GM12878 (cell line): ENCODE data around the gene TMEM45A. TPM values are rescaled to one million over a fixed set of nuclear protein-coding genes. Genes with fewer than 3 reads are reported as not detected.

Source experiments
- ATAC-seq: fragments of 200-7000 bp; cut with Tn5 transposase; 3 replicates; pipeline ENCODE4 v1.9.1; 2020; ENCODE audit warnings: mild to moderate bottlenecking, moderate library complexity
- BruUV-seq: library from RNA; stranded (reverse); fragments of 400-500 nt; replicated peaks from 2 replicates; lab custom pipeline; 2021; lab: Mats Ljungman, UMichigan
- CTCF ChIA-PET: fragments of 300-600 bp; sonication (Branson Sonifier 250); formaldehyde crosslinking; extraction: SDS; loops from one replicate; lab custom pipeline; 2021; ENCODE audit warnings: inconsistent platforms; lab: Yijun Ruan, JAX
- POLR2A ChIA-PET: fragments of 350-600 bp; formaldehyde crosslinking; extraction: SDS; loops from one replicate; lab custom pipeline; 2021; ENCODE audit warnings: inconsistent platforms; lab: Charles Lee
- RAD21 ChIA-PET: fragments of 300-600 bp; sonication (Branson Sonifier 250); formaldehyde crosslinking; loops from one replicate; lab custom pipeline; 2023; ENCODE audit warnings: antibody characterized with exemption; ENCODE audit not compliant: unreplicated experiment; lab: Charles Lee
- SMC1A ChIA-PET: fragments of 300-600 bp; sonication (Branson Sonifier 250); formaldehyde crosslinking; loops from one replicate; lab custom pipeline; 2023; ENCODE audit not compliant: unreplicated experiment, uncharacterized antibody; lab: Charles Lee
- DNase-seq: peaks from one replicate; pipeline ENCODE4 v3.0.0-alpha.2; 2011; ENCODE audit warnings: low read depth, low spot score
- FAIRE-seq: peaks from 3 replicates; lab custom pipeline; 2011; peaks lifted over from hg19 to GRCh38; lab: Jason Lieb, UNC
- H2AFZ ChIP-seq: 2 replicates; pipeline ENCODE4 v1.6.0; 2011; ENCODE audit warnings: low read depth, low read length, control low read depth; ENCODE audit not compliant: control insufficient read depth
- H3K27ac ChIP-seq: 2 replicates; pipeline ENCODE4 v1.5.1; 2011; ENCODE audit warnings: control low read depth; ENCODE audit not compliant: control insufficient read depth, insufficient read depth
- H3K27me3 ChIP-seq, 2 experiments: replicated peaks in 1 of 2; 2 replicates each; pipeline versions ENCODE4 v1.6.0 to v1.6.1; 2011; ENCODE audit warnings: low read length in 1 of 2; ENCODE audit not compliant: control insufficient read depth in 2 of 2, insufficient read depth in 2 of 2
- H3K36me3 ChIP-seq, 2 experiments: 2 replicates each; pipeline ENCODE4 v1.5.1; 2011; ENCODE audit warnings: low read length in 1 of 2; ENCODE audit not compliant: control insufficient read depth in 2 of 2, insufficient read depth in 2 of 2
- H3K4me1 ChIP-seq: 2 replicates; pipeline ENCODE4 v1.6.1; 2011; ENCODE audit warnings: mild to moderate bottlenecking, low read length, moderate library complexity, mixed read lengths; ENCODE audit not compliant: control insufficient read depth, insufficient read depth
- H3K4me2 ChIP-seq: 2 replicates; pipeline ENCODE4 v1.6.0; 2011; ENCODE audit warnings: control low read depth; ENCODE audit not compliant: control insufficient read depth, insufficient read depth
- H3K4me3 ChIP-seq: fragments of 200-600 bp; sonication (generic); 2 replicates; pipeline ENCODE4 v1.5.1; 2016
- H3K79me2 ChIP-seq: 2 replicates; pipeline ENCODE4 v1.6.0; 2011; ENCODE audit warnings: low read length; ENCODE audit not compliant: control insufficient read depth, insufficient read depth
- H3K9ac ChIP-seq: 2 replicates; pipeline ENCODE4 v1.8.0; 2011; ENCODE audit warnings: low read length, control low read depth, mixed read lengths; ENCODE audit not compliant: control insufficient read depth, insufficient read depth
- H3K9me3 ChIP-seq: replicated peaks from 3 replicates; pipeline ENCODE4 v1.5.1; 2011; ENCODE audit warnings: mild to moderate bottlenecking, low read length; ENCODE audit not compliant: control insufficient read depth, insufficient read depth
- H4K20me1 ChIP-seq: 2 replicates; pipeline ENCODE4 v1.6.0; 2011; ENCODE audit not compliant: control insufficient read depth, insufficient read depth
- LARP7 ChIP-seq: fragments of 450-650 bp; IDR thresholded peaks from 2 replicates; pipeline ENCODE4 v1.6.1; 2017; ENCODE audit warnings: mild to moderate bottlenecking
- SIX5 ChIP-seq: IDR thresholded peaks from 2 replicates; pipeline ENCODE4 v1.6.1; 2011; ENCODE audit warnings: mild to moderate bottlenecking, low read depth, low read length, moderate library complexity; ENCODE audit not compliant: severe bottlenecking
- ZBTB40 ChIP-seq: fragments of 450-650 bp; IDR thresholded peaks from 2 replicates; pipeline ENCODE4 v1.6.1; 2016; ENCODE audit warnings: mild to moderate bottlenecking, moderate library complexity, borderline replicate concordance
- WGBS: methylation state at CpG from one replicate; pipeline ENCODE4 v1.1.6; 2016; ENCODE audit warnings: low lambda C conversion rate; ENCODE audit not compliant: insufficient replicate concordance, insufficient coverage; ENCODE audit errors: missing lambda C conversion rate; 5-methylcytosine and 5-hydroxymethylcytosine counted together
- in situ Hi-C: fragments of 300-500 bp; cut with MboI; formaldehyde crosslinking; loops from 9 replicates; pipeline ENCODE4 v1.14.3; 2018; ENCODE audit warnings: mixed read lengths
- intact Hi-C: fragments of 100-400 bp; cut with micrococcal nuclease; formaldehyde crosslinking; loops from one replicate; pipeline ENCODE4 v1.14.2; 2022; ENCODE audit not compliant: unreplicated experiment
- polyA plus RNA-seq, 11 experiments: library from polyadenylated mRNA; depleted of rRNA in 4 of 11; unstranded in 6 of 11; stranded (reverse) in 5 of 11; fragments of >200 nt; fragmentation: Nextera tagmentation in 4 of 11; fragmentation: Illumina TruSeq in 1 of 11; extraction: Ambion mirVana in 4 of 11; extraction: Trizol in 1 of 11; gene quantifications; 1 replicate in 1 of 11; 2 replicates in 10 of 11; pipeline versions ENCODE4 v1.2.1 to v1.2.3, GENCODE V29; 2011 to 2016; ENCODE audit warnings: inconsistent platforms in 2 of 11, missing spikeins in 2 of 11, low read depth in 1 of 11
- total RNA-seq, 4 experiments: library from RNA; depleted of rRNA in 3 of 4; stranded (reverse); fragments of >200 nt in 3 of 4; fragmentation: Illumina TruSeq in 1 of 4; extraction: Trizol in 1 of 4; gene quantifications; 2 replicates each; pipeline versions ENCODE4 v1.2.1 to v1.2.3, GENCODE V29; 2013 to 2021
- TF ChIP-seq, protein P1 (sequence below): IDR thresholded peaks from 2 replicates; pipeline ENCODE4 v1.6.1; 2011; ENCODE audit warnings: mild to moderate bottlenecking, low read depth, low read length, moderate library complexity; ENCODE audit not compliant: insufficient replicate concordance
- TF ChIP-seq, protein P2 (sequence below): fragments of 450-650 bp; IDR thresholded peaks from 2 replicates; pipeline ENCODE4 v1.6.1; 2017; ENCODE audit warnings: mild to moderate bottlenecking, moderate library complexity

The TMEM45A gene
- total and polyA plus RNA-seq, 10 of the 15 experiments (the other 5 are each of a cell fraction or from before 2014, with no cell fraction given) = 0.34 to 5.3 (median 0.83) TPM

- TF ChIP-seq LARP7 (no peak), ZBTB40 (no peak), SIX5 (no peak)
- TF ChIP-seq, protein P1, sequence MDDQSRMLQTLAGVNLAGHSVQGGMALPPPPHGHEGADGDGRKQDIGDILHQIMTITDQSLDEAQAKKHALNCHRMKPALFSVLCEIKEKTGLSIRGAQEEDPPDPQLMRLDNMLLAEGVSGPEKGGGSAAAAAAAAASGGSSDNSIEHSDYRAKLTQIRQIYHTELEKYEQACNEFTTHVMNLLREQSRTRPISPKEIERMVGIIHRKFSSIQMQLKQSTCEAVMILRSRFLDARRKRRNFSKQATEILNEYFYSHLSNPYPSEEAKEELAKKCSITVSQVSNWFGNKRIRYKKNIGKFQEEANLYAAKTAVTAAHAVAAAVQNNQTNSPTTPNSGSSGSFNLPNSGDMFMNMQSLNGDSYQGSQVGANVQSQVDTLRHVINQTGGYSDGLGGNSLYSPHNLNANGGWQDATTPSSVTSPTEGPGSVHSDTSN = no peak
- TF ChIP-seq, protein P2, sequence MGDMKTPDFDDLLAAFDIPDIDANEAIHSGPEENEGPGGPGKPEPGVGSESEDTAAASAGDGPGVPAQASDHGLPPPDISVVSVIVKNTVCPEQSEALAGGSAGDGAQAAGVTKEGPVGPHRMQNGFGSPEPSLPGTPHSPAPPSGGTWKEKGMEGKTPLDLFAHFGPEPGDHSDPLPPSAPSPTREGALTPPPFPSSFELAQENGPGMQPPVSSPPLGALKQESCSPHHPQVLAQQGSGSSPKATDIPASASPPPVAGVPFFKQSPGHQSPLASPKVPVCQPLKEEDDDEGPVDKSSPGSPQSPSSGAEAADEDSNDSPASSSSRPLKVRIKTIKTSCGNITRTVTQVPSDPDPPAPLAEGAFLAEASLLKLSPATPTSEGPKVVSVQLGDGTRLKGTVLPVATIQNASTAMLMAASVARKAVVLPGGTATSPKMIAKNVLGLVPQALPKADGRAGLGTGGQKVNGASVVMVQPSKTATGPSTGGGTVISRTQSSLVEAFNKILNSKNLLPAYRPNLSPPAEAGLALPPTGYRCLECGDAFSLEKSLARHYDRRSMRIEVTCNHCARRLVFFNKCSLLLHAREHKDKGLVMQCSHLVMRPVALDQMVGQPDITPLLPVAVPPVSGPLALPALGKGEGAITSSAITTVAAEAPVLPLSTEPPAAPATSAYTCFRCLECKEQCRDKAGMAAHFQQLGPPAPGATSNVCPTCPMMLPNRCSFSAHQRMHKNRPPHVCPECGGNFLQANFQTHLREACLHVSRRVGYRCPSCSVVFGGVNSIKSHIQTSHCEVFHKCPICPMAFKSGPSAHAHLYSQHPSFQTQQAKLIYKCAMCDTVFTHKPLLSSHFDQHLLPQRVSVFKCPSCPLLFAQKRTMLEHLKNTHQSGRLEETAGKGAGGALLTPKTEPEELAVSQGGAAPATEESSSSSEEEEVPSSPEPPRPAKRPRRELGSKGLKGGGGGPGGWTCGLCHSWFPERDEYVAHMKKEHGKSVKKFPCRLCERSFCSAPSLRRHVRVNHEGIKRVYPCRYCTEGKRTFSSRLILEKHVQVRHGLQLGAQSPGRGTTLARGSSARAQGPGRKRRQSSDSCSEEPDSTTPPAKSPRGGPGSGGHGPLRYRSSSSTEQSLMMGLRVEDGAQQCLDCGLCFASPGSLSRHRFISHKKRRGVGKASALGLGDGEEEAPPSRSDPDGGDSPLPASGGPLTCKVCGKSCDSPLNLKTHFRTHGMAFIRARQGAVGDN = no peak
- Histone ChIP-seq H3K79me2 (no peaks in the 10 kb centered on the region), H3K9ac (no peak overlapping the region), H4K20me1 (no peaks in the 10 kb centered on the region), H3K4me1 (no peaks in the 10 kb centered on the region), H3K4me2 (no peak overlapping the region), H3K27me3 (no peaks in the 10 kb centered on the region), H3K4me3 (no peak overlapping the region), H3K9me3 (no peaks in the 10 kb centered on the region; the same call in none of the 3 replicates), H3K36me3 (no peaks in the 10 kb centered on the region), H2AFZ (no peak overlapping the region), H3K27ac (no peak overlapping the region)
- no TSS peak for BruUV-seq
- ATAC-seq (no peak), DNase-seq (no peak), FAIRE-seq (no peak)
- in situ Hi-C loops = no loop called here
- CTCF ChIA-PET = interaction anchor here (0.6 to 15.4 kb wide), 7 partner anchors 10 to 272 kb away, joined by 3 to 462 read pairs (median 18); no protein-coding TSS in a partner anchor
- RAD21 ChIA-PET = interaction anchor here (0.8 to 9.5 kb wide), 6 partner anchors 12 to 756 kb away, joined by 4 to 231 read pairs (median 6); no protein-coding TSS in a partner anchor
- POLR2A ChIA-PET = no interaction called here
- 0% methylated on average over 1 of the region's 1 CpG for WGBS
- SMC1A ChIA-PET = interaction anchor here (1.0 to 7.1 kb wide), 4 partner anchors 12 to 126 kb away, joined by 3 to 279 read pairs (median 40); no protein-coding TSS in a partner anchor
- intact Hi-C loops = no loop called here
Observed at GRCh38 chr3:100588251-100588650, 95.8 kb downstream of the TMEM45A start.
